CD4-positive, alpha-beta memory T cell (primary cell): ENCODE results near the gene ARID5B. TPM values are rescaled to one million over a fixed set of nuclear protein-coding genes. Genes with fewer than 3 reads are reported as not detected.

Experiments
- CTCF ChIA-PET: fragments of 350-600 bp; sonication (Branson Sonifier 250); formaldehyde crosslinking; loops from one replicate; lab custom pipeline; 2021; ENCODE audit warnings: inconsistent platforms; ENCODE audit not compliant: partially characterized antibody; lab: Charles Lee
- POLR2A ChIA-PET: fragments of 350-600 bp; sonication (Branson Sonifier 250); formaldehyde crosslinking; loops from one replicate; lab custom pipeline; 2021; ENCODE audit not compliant: partially characterized antibody; lab: Charles Lee
- DNase-seq, 5 donors: peaks; one replicate each; pipeline versions ENCODE4 v3.0.0 to v3.0.0-alpha.2; 2020 to 2022; ENCODE audit warnings: mixed read lengths in 1 of 5
- H3K27ac ChIP-seq: one replicate; pipeline ENCODE4 v1.7.0; 2013; ENCODE audit warnings: low read depth, low read length
- H3K27me3 ChIP-seq: 2 replicates; pipeline ENCODE4 v1.7.0; 2013; ENCODE audit warnings: mild to moderate bottlenecking, low read length, moderate library complexity; ENCODE audit not compliant: insufficient read depth
- H3K36me3 ChIP-seq: 2 replicates; pipeline ENCODE4 v1.7.0; 2013; ENCODE audit warnings: mild to moderate bottlenecking, low read length, moderate library complexity; ENCODE audit not compliant: insufficient read depth
- H3K4me1 ChIP-seq: 2 replicates; pipeline ENCODE4 v1.7.0; 2013; ENCODE audit warnings: mild to moderate bottlenecking, low read length, moderate library complexity; ENCODE audit not compliant: insufficient read depth
- H3K4me3 ChIP-seq, 2 donors: one replicate each; pipeline ENCODE4 v1.7.0; 2013; ENCODE audit warnings: low read length in 2 of 2, mild to moderate bottlenecking in 1 of 2
- H3K9me3 ChIP-seq, 2 donors: one replicate each; pipeline ENCODE4 v1.7.0; 2013; ENCODE audit warnings: low read length in 2 of 2, control low read depth in 1 of 2; ENCODE audit not compliant: control insufficient read depth in 1 of 2
- H3K27ac Mint-ChIP-seq, 7 donors: one replicate each; pipeline ENCODE4 v1.8.0; 2020 to 2021; ENCODE audit warnings: mixed read lengths in 7 of 7, mild to moderate bottlenecking in 6 of 7, inconsistent platforms in 3 of 7, moderate library complexity in 3 of 7
- H3K27me3 Mint-ChIP-seq, 2 donors: one replicate each; pipeline ENCODE4 v1.8.0; 2020 to 2021; ENCODE audit warnings: mixed read lengths in 2 of 2
- H3K36me3 Mint-ChIP-seq, 2 donors: one replicate each; pipeline ENCODE4 v1.8.0; 2020 to 2021; ENCODE audit warnings: mixed read lengths in 2 of 2, inconsistent platforms in 1 of 2, mild to moderate bottlenecking in 1 of 2
- H3K4me1 Mint-ChIP-seq, 4 donors: one replicate each; pipeline ENCODE4 v1.8.0; 2020 to 2021; ENCODE audit warnings: mixed read lengths in 4 of 4, mild to moderate bottlenecking in 1 of 4
- H3K4me3 Mint-ChIP-seq, 8 donors: one replicate each; pipeline ENCODE4 v1.8.0; 2020 to 2021; ENCODE audit warnings: mixed read lengths in 8 of 8, mild to moderate bottlenecking in 7 of 8, moderate library complexity in 6 of 8, inconsistent platforms in 3 of 8
- H3K9me3 Mint-ChIP-seq, 8 donors: one replicate each; pipeline ENCODE4 v1.8.0; 2020 to 2021; ENCODE audit warnings: mixed read lengths in 8 of 8, mild to moderate bottlenecking in 5 of 8, inconsistent platforms in 3 of 8, moderate library complexity in 1 of 8
- intact Hi-C: fragments of 100-400 bp; cut with micrococcal nuclease; formaldehyde crosslinking; loops from one replicate; pipeline ENCODE4 v1.15.1; 2023
- polyA plus RNA-seq, 2 donors: library from polyadenylated mRNA; unstranded; fragments of 300-500 nt; fragmentation: Illumina TruSeq; gene quantifications; one replicate each; pipeline ENCODE4 v1.2.3, GENCODE V29; 2021
- total RNA-seq, 2 experiments: library from RNA; stranded (reverse); gene quantifications; one replicate each; pipeline ENCODE4 v1.2.3, GENCODE V29; 2021

The ARID5B gene
- total and polyA plus RNA-seq, 4 experiments from 2014 or later = 30.9 to 49.6 (median 41.9) TPM

- Mint-ChIP-seq H3K4me1 (peaks cover 49 to 81% (median 66%) of the 10 kb centered on the region in 4 donors), H3K36me3 (peaks cover 40 to 54% of the 10 kb centered on the region in 2 donors), H3K27me3 (no peaks in the 10 kb centered on the region), H3K27ac (peak overlapping the region; percentile 24 to 95 (median 89)), H3K4me3 (peak overlapping the region; percentile 58 to 83 (median 73)), H3K9me3 (peaks cover 0 to 5% (median 0%) of the 10 kb centered on the region in 8 donors)
- intact Hi-C loops = loop anchor here (1.0 kb wide), 4 partner anchors 44 to 180 kb away; no protein-coding TSS in a partner anchor
- ChIA-PET POLR2A (interaction anchor here (0.7 to 8.6 kb wide), 21 partner anchors 10 to 183 kb away, joined by 3 to 133 read pairs (median 4); partner anchors contain the start of gene ARID5B), CTCF (interaction anchor here (0.8 to 2.2 kb wide), 10 partner anchors 27 to 185 kb away, joined by 3 to 11 read pairs (median 4); no protein-coding TSS in a partner anchor)
- no peak for DNase-seq
- peak overlapping the region; percentile 45 for H3K27ac ChIP-seq
- peaks cover 85% of the 10 kb centered on the region for H3K4me1 ChIP-seq
- peaks cover 21% of the 10 kb centered on the region for H3K36me3 ChIP-seq
- H3K9me3 ChIP-seq = no peaks in the 10 kb centered on the region
- H3K4me3 ChIP-seq = no peak overlapping the region
- H3K27me3 ChIP-seq = no peaks in the 10 kb centered on the region
Measured at GRCh38 chr10:62082271-62082656, 180.8 kb downstream of the ARID5B start.

- peak overlapping the region; percentile 24 to 95 (median 89) for H3K27ac Mint-ChIP-seq
- no peaks in the 10 kb centered on the region for H3K27me3 Mint-ChIP-seq
- DNase-seq = peak; percentile 58 to 74 (median 64)
- ChIA-PET POLR2A (interaction anchor here (0.7 to 8.6 kb wide), 21 partner anchors 10 to 184 kb away, joined by 3 to 133 read pairs (median 4); partner anchors contain the start of gene ARID5B), CTCF (interaction anchor here (0.7 to 2.2 kb wide), 12 partner anchors 26 to 186 kb away, joined by 3 to 11 read pairs (median 3); no protein-coding TSS in a partner anchor)
- intact Hi-C loops = loop anchor here (1.0 kb wide), 4 partner anchors 45 to 181 kb away; no protein-coding TSS in a partner anchor
- Histone ChIP-seq H3K9me3 (no peaks in the 10 kb centered on the region), H3K36me3 (peaks cover 21% of the 10 kb centered on the region), H3K27ac (peak overlapping the region; percentile 45), H3K4me1 (peaks cover 79% of the 10 kb centered on the region), H3K27me3 (no peaks in the 10 kb centered on the region), H3K4me3 (peak overlapping the region in 1 of 2 donors; percentile 3)
- peaks cover 0 to 5% (median 0%) of the 10 kb centered on the region in 8 donors for H3K9me3 Mint-ChIP-seq
- peaks cover 44 to 77% (median 62%) of the 10 kb centered on the region in 4 donors for H3K4me1 Mint-ChIP-seq
- H3K36me3 Mint-ChIP-seq = peaks cover 44 to 54% of the 10 kb centered on the region in 2 donors
- peak overlapping the region; percentile 58 to 83 (median 73) for H3K4me3 Mint-ChIP-seq
Measured at GRCh38 chr10:62082729-62083411, 181.4 kb downstream of the ARID5B start.

GRCh38 chr10:62083412-62084267 is 182.1 kb downstream of the ARID5B start:
- intact Hi-C loops = no loop called here
- H3K9me3 Mint-ChIP-seq = peaks cover 0 to 5% (median 0%) of the 10 kb centered on the region in 8 donors
- H3K9me3 ChIP-seq = no peaks in the 10 kb centered on the region
- peaks cover 28% of the 10 kb centered on the region for H3K36me3 ChIP-seq
- peak overlapping the region; percentile 58 to 83 (median 73) for H3K4me3 Mint-ChIP-seq
- peak in 4 of 5 donors; percentile 27 to 48 (median 30) for DNase-seq
- H3K4me1 ChIP-seq = peaks cover 74% of the 10 kb centered on the region
- no peaks in the 10 kb centered on the region for H3K27me3 Mint-ChIP-seq
- H3K27ac Mint-ChIP-seq = peak overlapping the region; percentile 24 to 95 (median 89)
- peak overlapping the region in 1 of 2 donors; percentile 1 for H3K4me3 ChIP-seq
- no peaks in the 10 kb centered on the region for H3K27me3 ChIP-seq
- ChIA-PET CTCF (interaction anchor here (0.7 to 2.4 kb wide), 12 partner anchors 8 to 187 kb away, joined by 3 to 11 read pairs (median 4); no protein-coding TSS in a partner anchor), POLR2A (interaction anchor here (0.6 to 8.6 kb wide), 9 partner anchors 11 to 183 kb away, joined by 3 to 133 read pairs (median 10); partner anchors contain the start of gene ARID5B)
- H3K4me1 Mint-ChIP-seq = peaks cover 47 to 77% (median 62%) of the 10 kb centered on the region in 4 donors
- peak overlapping the region; percentile 45 for H3K27ac ChIP-seq
- H3K36me3 Mint-ChIP-seq = peaks cover 48 to 54% of the 10 kb centered on the region in 2 donors

DNA sequence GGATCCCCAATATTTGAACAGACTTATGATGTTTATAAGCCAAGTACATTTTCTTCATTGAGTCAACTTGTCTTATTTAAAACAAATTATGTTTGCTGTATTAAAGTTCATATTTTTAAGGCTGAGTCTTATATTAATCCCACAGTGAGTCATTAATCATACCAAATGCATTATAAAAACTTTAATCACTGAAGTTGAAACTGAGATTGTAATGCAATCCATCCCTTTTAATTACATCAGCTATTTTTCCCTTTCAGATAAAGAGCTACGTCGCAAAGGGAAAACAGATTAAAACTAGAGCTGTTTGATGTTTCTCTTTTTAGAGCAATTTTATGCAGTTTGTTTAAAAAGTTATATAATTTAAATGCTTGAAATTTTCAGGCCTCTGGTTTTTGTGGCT is 183.0 kb downstream of the ARID5B start:
- peak overlapping the region; percentile 45 for H3K27ac ChIP-seq
- peak overlapping the region in 5 of 7 donors; percentile 81 to 97 (median 91) for H3K27ac Mint-ChIP-seq
- peaks cover 79% of the 10 kb centered on the region for H3K4me1 ChIP-seq
- peak overlapping the region in 4 of 8 donors; percentile 71 to 78 (median 74) for H3K4me3 Mint-ChIP-seq
- no peak overlapping the region for H3K4me3 ChIP-seq
- peaks cover 49 to 81% (median 66%) of the 10 kb centered on the region in 4 donors for H3K4me1 Mint-ChIP-seq
- H3K36me3 ChIP-seq = peaks cover 25% of the 10 kb centered on the region
- intact Hi-C loops = no loop called here
- no peaks in the 10 kb centered on the region for H3K27me3 Mint-ChIP-seq
- H3K27me3 ChIP-seq = no peaks in the 10 kb centered on the region
- ChIA-PET CTCF (interaction anchor here (0.7 to 2.4 kb wide), 5 partner anchors 9 to 161 kb away, joined by 3 to 5 read pairs (median 3); no protein-coding TSS in a partner anchor), POLR2A (interaction anchor here (1.1 to 8.6 kb wide), 3 partner anchors 13 to 38 kb away, joined by 4 to 133 read pairs (median 13); no protein-coding TSS in a partner anchor)
- H3K9me3 ChIP-seq = no peaks in the 10 kb centered on the region
- peaks cover 0 to 3% (median 0%) of the 10 kb centered on the region in 8 donors for H3K9me3 Mint-ChIP-seq
- H3K36me3 Mint-ChIP-seq = peaks cover 52 to 54% of the 10 kb centered on the region in 2 donors
- DNase-seq = no peak

DNA sequence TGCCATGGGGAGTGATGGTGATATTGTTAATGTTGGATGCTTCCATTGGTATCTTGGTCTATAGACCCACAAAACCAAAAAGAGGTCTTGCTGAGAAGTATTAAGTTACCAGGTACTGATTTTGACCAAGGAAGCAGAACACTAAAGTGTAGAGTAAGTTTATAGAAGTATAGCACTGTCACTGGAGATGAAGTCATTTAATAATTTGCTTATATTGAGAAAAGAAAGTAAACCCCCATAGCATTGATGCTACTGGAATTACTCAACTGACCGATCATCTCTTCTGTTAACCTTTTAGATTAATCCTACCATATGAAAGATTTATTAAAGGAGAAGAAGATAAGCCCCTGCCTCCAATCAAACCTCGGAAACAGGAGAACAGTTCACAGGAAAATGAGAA is 183.9 kb downstream of the ARID5B start:
- H3K4me1 Mint-ChIP-seq = peaks cover 45 to 73% (median 60%) of the 10 kb centered on the region in 4 donors
- intact Hi-C loops = no loop called here
- POLR2A ChIA-PET = interaction anchor here (1.1 to 8.6 kb wide), 2 partner anchors 14 to 39 kb away, joined by 4 to 133 read pairs; no protein-coding TSS in a partner anchor

GRCh38 chr10:62085821-62086220 is 184.3 kb downstream of the ARID5B start:
- ChIA-PET POLR2A (interaction anchor here (0.5 to 8.6 kb wide), 3 partner anchors 14 to 39 kb away, joined by 3 to 133 read pairs (median 4); no protein-coding TSS in a partner anchor), CTCF (interaction anchor here (2.4 kb wide), 1 partner anchor 45 kb away, joined by 5 read pairs; no protein-coding TSS in a partner anchor)
- Histone ChIP-seq H3K27ac (no peak overlapping the region), H3K4me3 (no peak overlapping the region), H3K9me3 (no peaks in the 10 kb centered on the region), H3K36me3 (peaks cover 28% of the 10 kb centered on the region), H3K27me3 (no peaks in the 10 kb centered on the region), H3K4me1 (peaks cover 67% of the 10 kb centered on the region)
- no peak for DNase-seq
- intact Hi-C loops = no loop called here
- Mint-ChIP-seq H3K4me1 (peaks cover 45 to 69% (median 57%) of the 10 kb centered on the region in 4 donors), H3K27me3 (no peaks in the 10 kb centered on the region), H3K36me3 (peaks cover 54 to 59% of the 10 kb centered on the region in 2 donors), H3K4me3 (peak overlapping the region in 2 of 8 donors; percentile 15 to 29), H3K27ac (peak overlapping the region in 6 of 7 donors; percentile 22 to 97 (median 73)), H3K9me3 (no peaks in the 10 kb centered on the region)

More for the DNA sequence above, 183.9 kb downstream of the ARID5B start:
- CTCF ChIA-PET = interaction anchor here (2.4 kb wide), 1 partner anchor 45 kb away, joined by 5 read pairs; no protein-coding TSS in a partner anchor
- H3K27me3 ChIP-seq = no peaks in the 10 kb centered on the region
- DNase-seq = no peak
- H3K9me3 ChIP-seq = no peaks in the 10 kb centered on the region
- Mint-ChIP-seq H3K36me3 (peaks cover 52 to 55% of the 10 kb centered on the region in 2 donors), H3K27ac (peak overlapping the region in 6 of 7 donors; percentile 41 to 97 (median 78)), H3K4me3 (peak overlapping the region in 1 of 8 donors; percentile 29), H3K9me3 (no peaks in the 10 kb centered on the region), H3K27me3 (no peaks in the 10 kb centered on the region)
- peaks cover 71% of the 10 kb centered on the region for H3K4me1 ChIP-seq
- peaks cover 24% of the 10 kb centered on the region for H3K36me3 ChIP-seq
- H3K27ac ChIP-seq = no peak overlapping the region
- H3K4me3 ChIP-seq = no peak overlapping the region
